Endothelial cell of umbilical vein (primary cell): Measurements from ENCODE around the gene KRT82. TPM values are rescaled to one million over a fixed set of nuclear protein-coding genes. Genes with fewer than 3 reads are reported as not detected.

Experiments
- BruUV-seq: library from RNA; stranded (reverse); fragments of 400-500 nt; replicated peaks from 2 replicates; lab custom pipeline; 2021; lab: Mats Ljungman, UMichigan
- CTCF ChIA-PET: fragments of 300-600, 350-600 bp; sonication (Branson Sonifier 250); formaldehyde crosslinking; loops from one replicate; lab custom pipeline; 2021; ENCODE audit warnings: antibody characterized with exemption, inconsistent platforms; lab: Charles Lee
- POLR2A ChIA-PET: fragments of 300-600, 350-600 bp; sonication (Branson Sonifier 250); formaldehyde crosslinking; loops from one replicate; lab custom pipeline; 2021; ENCODE audit warnings: antibody characterized with exemption, inconsistent platforms; lab: Charles Lee
- DNase-seq: peaks from one replicate; pipeline ENCODE4 v3.0.0-alpha.2; 2011; ENCODE audit warnings: low read depth, low spot score
- FAIRE-seq: peaks from 2 replicates; lab custom pipeline; 2011; peaks lifted over from hg19 to GRCh38; lab: Jason Lieb, UNC
- H2AFZ ChIP-seq: 2 replicates; pipeline ENCODE4 v1.6.0; 2012; ENCODE audit warnings: low read depth, low read length, control low read depth, inconsistent platforms
- H3K27ac ChIP-seq: 2 replicates; pipeline ENCODE4 v1.5.1; 2011; ENCODE audit warnings: low read depth, mild to moderate bottlenecking, control low read depth, low read length, moderate library complexity; ENCODE audit not compliant: insufficient read depth
- H3K27me3 ChIP-seq, 2 experiments: 2 replicates each; pipeline versions ENCODE4 v1.6.0 to v1.6.1; 2011; ENCODE audit warnings: low read length in 2 of 2, mixed read lengths in 1 of 2; ENCODE audit not compliant: control insufficient read depth in 2 of 2, insufficient read depth in 2 of 2
- H3K36me3 ChIP-seq, 2 experiments: 2 replicates in 1 of 2; 3 replicates in 1 of 2; pipeline ENCODE4 v1.5.1; 2011; ENCODE audit warnings: low read length in 2 of 2, mild to moderate bottlenecking in 1 of 2, moderate library complexity in 1 of 2; ENCODE audit not compliant: control insufficient read depth in 2 of 2, insufficient read depth in 2 of 2; ENCODE audit errors: extremely low read depth in 1 of 2
- H3K4me1 ChIP-seq: 3 replicates; pipeline ENCODE4 v1.5.1; 2011; ENCODE audit warnings: mild to moderate bottlenecking, low read length; ENCODE audit not compliant: control insufficient read depth, insufficient read depth; ENCODE audit errors: extremely low read depth
- H3K4me2 ChIP-seq: 2 replicates; pipeline ENCODE4 v1.6.1; 2011; ENCODE audit warnings: low read length, control low read depth, mixed read lengths; ENCODE audit not compliant: insufficient read depth
- H3K4me3 ChIP-seq, 3 experiments: fragments of 200-600 bp in 1 of 3; sonication (generic), shearing (Covaris generic) in 1 of 3; replicated peaks in 1 of 3; 2 replicates each; pipeline ENCODE4 v1.5.1; 2011 to 2016; ENCODE audit warnings: control low read depth in 3 of 3, low read length in 3 of 3, mild to moderate bottlenecking in 2 of 3, inconsistent platforms in 1 of 3, low read depth in 1 of 3, moderate library complexity in 1 of 3; ENCODE audit not compliant: insufficient read depth in 1 of 3
- H3K79me2 ChIP-seq: 2 replicates; pipeline ENCODE4 v1.6.0; 2012; ENCODE audit warnings: low read length, inconsistent platforms; ENCODE audit not compliant: control insufficient read depth, insufficient read depth
- H3K9ac ChIP-seq: replicated peaks from 2 replicates; pipeline ENCODE3; 2011; ENCODE audit warnings: low read length, control low read depth; ENCODE audit not compliant: insufficient read depth; ENCODE audit errors: extremely low read depth
- H3K9me1 ChIP-seq: replicated peaks from 3 replicates; pipeline ENCODE4 v1.6.0; 2011; ENCODE audit warnings: mild to moderate bottlenecking, low read length; ENCODE audit not compliant: control insufficient read depth, insufficient read depth; ENCODE audit errors: extremely low read depth
- H3K9me3 ChIP-seq: replicated peaks from 2 replicates; pipeline ENCODE4 v1.5.1; 2012; ENCODE audit warnings: low read length, inconsistent platforms; ENCODE audit not compliant: control insufficient read depth, insufficient read depth
- H4K20me1 ChIP-seq: replicated peaks from 2 replicates; pipeline ENCODE3; 2011; ENCODE audit warnings: mild to moderate bottlenecking, low read length; ENCODE audit not compliant: control insufficient read depth, insufficient read depth; ENCODE audit errors: extremely low read depth
- EZH2 ChIP-seq: IDR thresholded peaks from 2 replicates; pipeline ENCODE4 v1.6.1; 2012; ENCODE audit warnings: borderline replicate concordance, low read depth, mild to moderate bottlenecking, moderate library complexity, low read length, inconsistent platforms; ENCODE audit not compliant: severe bottlenecking
- FOS ChIP-seq: IDR thresholded peaks from 2 replicates; pipeline ENCODE4 v1.6.1; 2011; ENCODE audit warnings: mild to moderate bottlenecking, low read length, moderate library complexity, borderline replicate concordance; ENCODE audit not compliant: insufficient read depth
- GATA2 ChIP-seq: IDR thresholded peaks from 2 replicates; pipeline ENCODE4 v1.7.0; 2011; ENCODE audit warnings: low read depth, mild to moderate bottlenecking, moderate library complexity, mixed read lengths, low read length; ENCODE audit not compliant: insufficient read length, insufficient read depth
- JUN ChIP-seq: IDR thresholded peaks from 2 replicates; pipeline ENCODE4 v1.6.1; 2011; ENCODE audit warnings: borderline replicate concordance, low read depth; ENCODE audit not compliant: insufficient read length, insufficient read depth
- MYC ChIP-seq: IDR thresholded peaks from one replicate; pipeline ENCODE4 v1.6.1; 2011; ENCODE audit warnings: mild to moderate bottlenecking, low read depth, low read length
- POLR2A ChIP-seq: IDR thresholded peaks from 2 replicates; pipeline ENCODE4 v1.6.1; 2012; ENCODE audit warnings: low read depth, mild to moderate bottlenecking, control low read depth, low read length
- POLR2AphosphoS5 ChIP-seq: IDR thresholded peaks from 2 replicates; pipeline ENCODE4 v1.6.1; 2012; ENCODE audit warnings: low read depth, mild to moderate bottlenecking, control low read depth, low read length, moderate library complexity; ENCODE audit not compliant: insufficient read depth
- dilution Hi-C: fragments of 300-500 bp; cut with MboI; formaldehyde crosslinking; loops from one replicate; pipeline ENCODE4 v1.15.0; 2019; ENCODE audit warnings: low sequenced_read_pairs; ENCODE audit not compliant: extremely low pct_ligation_motif_present
- intact Hi-C: fragments of 100-400 bp; cut with micrococcal nuclease; formaldehyde crosslinking; loops from one replicate; pipeline ENCODE4 v1.10.0; 2022
- polyA plus RNA-seq, 4 experiments: library from polyadenylated mRNA; depleted of rRNA in 3 of 4; stranded (reverse) in 3 of 4; unstranded in 1 of 4; fragments of >200 nt; gene quantifications; 2 replicates each; pipeline versions ENCODE4 v1.2.1 to v1.2.3, GENCODE V29; 2011 to 2012; ENCODE audit warnings: missing spikeins in 1 of 4
- total RNA-seq: library from RNA; stranded (reverse); gene quantifications from 2 replicates; pipeline ENCODE4 v1.2.3, GENCODE V29; 2021
- TF ChIP-seq, protein P1 (sequence below): IDR thresholded peaks from 2 replicates; pipeline ENCODE4 v1.6.1; 2011; ENCODE audit not compliant: insufficient read depth, insufficient read length
- TF ChIP-seq, protein P2 (sequence below), 2 donors: IDR thresholded peaks; 1 replicate in 1 of 2; 2 replicates in 1 of 2; pipeline ENCODE4 v1.5.1; 2011; ENCODE audit warnings: low read length in 2 of 2, mild to moderate bottlenecking in 2 of 2, moderate library complexity in 2 of 2, control low read depth in 1 of 2, inconsistent platforms in 1 of 2, low read depth in 1 of 2; ENCODE audit not compliant: insufficient read depth in 1 of 2; ENCODE audit errors: extremely low read depth in 1 of 2

Gene KRT82
- total and polyA plus RNA-seq, 2 donors (not counting 3 experiments of a cell fraction or from before 2014, with no cell fraction given): not detected

DNA sequence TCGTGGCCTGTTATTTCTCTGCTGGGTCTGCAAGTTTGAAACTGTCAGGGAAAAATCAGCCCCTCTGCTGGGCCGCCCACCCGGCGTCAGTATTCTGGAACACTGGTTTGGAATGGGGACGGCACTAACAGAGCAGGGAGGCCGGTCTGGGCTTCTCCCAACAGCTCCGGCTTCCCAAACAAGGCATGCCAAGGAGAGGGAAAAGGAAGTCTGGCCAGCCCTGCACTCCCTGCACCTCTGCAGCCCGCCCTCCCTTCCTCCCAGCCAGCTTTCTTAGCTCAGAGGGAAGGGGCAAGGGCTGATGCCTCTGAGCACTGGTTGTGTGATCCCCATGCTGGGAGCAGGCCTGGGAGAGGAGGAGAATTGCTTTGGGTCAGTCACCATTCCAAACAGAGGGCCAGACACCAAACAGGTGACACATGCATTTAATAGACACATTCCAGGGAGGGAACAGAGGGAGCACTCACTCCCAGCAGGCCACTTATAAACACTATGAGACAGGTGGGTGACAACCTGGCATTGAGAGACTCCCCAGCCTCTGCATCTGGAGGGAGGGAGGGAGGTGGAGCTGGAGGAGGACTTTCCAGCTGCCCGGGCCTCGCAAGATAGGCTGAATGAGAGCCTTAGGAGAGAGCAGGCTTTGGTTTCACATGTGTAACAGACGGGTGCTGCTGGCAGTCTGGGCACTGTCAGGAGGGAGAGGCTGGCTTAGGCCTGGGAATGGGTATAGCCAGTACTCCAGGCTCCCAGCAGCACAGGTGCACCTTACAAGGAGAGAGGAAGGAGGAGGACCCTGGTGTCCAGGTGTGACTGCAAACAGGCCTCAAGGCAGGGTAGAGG lies 17.7 kb upstream of the KRT82 start:
- CTCF ChIA-PET: no interaction called here
- Histone ChIP-seq H3K9ac (no peak overlapping the region), H3K36me3 (no peaks in the 10 kb centered on the region), H2AFZ (no peak overlapping the region), H3K4me3 (no peak overlapping the region), H3K9me3 (no peaks in the 10 kb centered on the region), H3K27me3 (peaks cover 6 to 16% of the 10 kb centered on the region in 2 experiments), H4K20me1 (no peaks in the 10 kb centered on the region), H3K4me1 (no peaks in the 10 kb centered on the region), H3K27ac (no peak overlapping the region), H3K4me2 (no peak overlapping the region), H3K9me1 (no peaks in the 10 kb centered on the region), H3K79me2 (no peaks in the 10 kb centered on the region)
- DNase-seq (no peak), FAIRE-seq (no peak)
- intact Hi-C loops (no loop called here), dilution Hi-C loops (no loop called here)
- no TSS peak for BruUV-seq
- POLR2A ChIA-PET: no interaction called here
- TF ChIP-seq FOS: no peak
- TF ChIP-seq JUN: no peak
- TF ChIP-seq, protein P1, sequence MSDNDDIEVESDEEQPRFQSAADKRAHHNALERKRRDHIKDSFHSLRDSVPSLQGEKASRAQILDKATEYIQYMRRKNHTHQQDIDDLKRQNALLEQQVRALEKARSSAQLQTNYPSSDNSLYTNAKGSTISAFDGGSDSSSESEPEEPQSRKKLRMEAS: no peak
- no peak for TF ChIP-seq EZH2
- no peak for TF ChIP-seq GATA2
- TF ChIP-seq, protein P2, sequence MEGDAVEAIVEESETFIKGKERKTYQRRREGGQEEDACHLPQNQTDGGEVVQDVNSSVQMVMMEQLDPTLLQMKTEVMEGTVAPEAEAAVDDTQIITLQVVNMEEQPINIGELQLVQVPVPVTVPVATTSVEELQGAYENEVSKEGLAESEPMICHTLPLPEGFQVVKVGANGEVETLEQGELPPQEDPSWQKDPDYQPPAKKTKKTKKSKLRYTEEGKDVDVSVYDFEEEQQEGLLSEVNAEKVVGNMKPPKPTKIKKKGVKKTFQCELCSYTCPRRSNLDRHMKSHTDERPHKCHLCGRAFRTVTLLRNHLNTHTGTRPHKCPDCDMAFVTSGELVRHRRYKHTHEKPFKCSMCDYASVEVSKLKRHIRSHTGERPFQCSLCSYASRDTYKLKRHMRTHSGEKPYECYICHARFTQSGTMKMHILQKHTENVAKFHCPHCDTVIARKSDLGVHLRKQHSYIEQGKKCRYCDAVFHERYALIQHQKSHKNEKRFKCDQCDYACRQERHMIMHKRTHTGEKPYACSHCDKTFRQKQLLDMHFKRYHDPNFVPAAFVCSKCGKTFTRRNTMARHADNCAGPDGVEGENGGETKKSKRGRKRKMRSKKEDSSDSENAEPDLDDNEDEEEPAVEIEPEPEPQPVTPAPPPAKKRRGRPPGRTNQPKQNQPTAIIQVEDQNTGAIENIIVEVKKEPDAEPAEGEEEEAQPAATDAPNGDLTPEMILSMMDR (IDR thresholded peaks at IDR 0.05; ENCODE audit: extremely low read depth in 1 of 2, insufficient read depth in 1 of 2, low read depth in 1 of 2, low read length in 2 of 2): no peak
- TF ChIP-seq POLR2AphosphoS5: no peak
- no peak for TF ChIP-seq MYC
- no peak for TF ChIP-seq POLR2A
